Measurements from ENCODE around the gene DIPK1B.

DNA sequence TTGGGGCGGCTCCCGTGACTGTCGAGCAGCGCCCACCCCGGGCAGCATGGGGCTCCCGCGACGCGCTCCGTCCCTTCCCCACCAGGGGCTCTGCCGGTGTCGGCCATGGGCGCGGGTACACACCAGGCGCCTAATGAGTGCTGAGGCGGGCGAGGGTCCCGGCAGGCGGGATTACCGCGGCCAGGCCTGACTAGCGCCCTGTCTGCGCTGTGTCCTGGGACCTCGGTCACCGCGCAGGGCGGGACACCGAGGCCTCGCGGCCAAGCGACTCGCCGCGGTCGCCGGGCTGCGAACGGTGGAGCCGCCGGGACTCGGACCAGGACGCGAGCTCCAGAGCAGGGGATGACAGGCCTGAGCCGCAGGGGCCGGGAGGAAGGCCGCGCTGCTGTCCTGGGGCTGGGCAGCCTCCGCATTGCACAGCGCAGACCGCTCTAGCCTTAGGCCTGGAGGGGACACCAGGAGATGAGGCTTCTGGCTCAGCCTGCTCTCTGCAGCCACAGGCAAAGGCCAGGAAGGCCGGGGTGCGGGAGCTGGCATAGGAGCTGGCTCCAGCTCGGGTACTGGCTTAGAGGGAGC lies 16.3 kb downstream of the DIPK1B start:
- TF ChIP-seq, protein P1, sequence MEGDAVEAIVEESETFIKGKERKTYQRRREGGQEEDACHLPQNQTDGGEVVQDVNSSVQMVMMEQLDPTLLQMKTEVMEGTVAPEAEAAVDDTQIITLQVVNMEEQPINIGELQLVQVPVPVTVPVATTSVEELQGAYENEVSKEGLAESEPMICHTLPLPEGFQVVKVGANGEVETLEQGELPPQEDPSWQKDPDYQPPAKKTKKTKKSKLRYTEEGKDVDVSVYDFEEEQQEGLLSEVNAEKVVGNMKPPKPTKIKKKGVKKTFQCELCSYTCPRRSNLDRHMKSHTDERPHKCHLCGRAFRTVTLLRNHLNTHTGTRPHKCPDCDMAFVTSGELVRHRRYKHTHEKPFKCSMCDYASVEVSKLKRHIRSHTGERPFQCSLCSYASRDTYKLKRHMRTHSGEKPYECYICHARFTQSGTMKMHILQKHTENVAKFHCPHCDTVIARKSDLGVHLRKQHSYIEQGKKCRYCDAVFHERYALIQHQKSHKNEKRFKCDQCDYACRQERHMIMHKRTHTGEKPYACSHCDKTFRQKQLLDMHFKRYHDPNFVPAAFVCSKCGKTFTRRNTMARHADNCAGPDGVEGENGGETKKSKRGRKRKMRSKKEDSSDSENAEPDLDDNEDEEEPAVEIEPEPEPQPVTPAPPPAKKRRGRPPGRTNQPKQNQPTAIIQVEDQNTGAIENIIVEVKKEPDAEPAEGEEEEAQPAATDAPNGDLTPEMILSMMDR (IDR thresholded peaks at IDR 0.05; ENCODE audit: extremely low read depth in 1 of 2, insufficient read depth in 1 of 2, low read depth in 1 of 2, low read length in 2 of 2): no peak
- TF ChIP-seq JUN (IDR thresholded peaks at IDR 0.05; ENCODE audit: borderline replicate concordance, insufficient read depth, insufficient read length, low read depth) (no peak), POLR2A (IDR thresholded peaks at IDR 0.05; ENCODE audit: low read depth, low read length) (no peak), MAX (IDR thresholded peaks at IDR 0.05; ENCODE audit: insufficient read depth, insufficient read length) (no peak), POLR2AphosphoS5 (IDR thresholded peaks at IDR 0.05; ENCODE audit: insufficient read depth, low read depth, low read length) (no peak), EZH2 (IDR thresholded peaks at IDR 0.05; ENCODE audit: borderline replicate concordance, low read depth, low read length, severe bottlenecking) (no peak), GATA2 (IDR thresholded peaks at IDR 0.05; ENCODE audit: insufficient read depth, insufficient read length, low read depth, low read length) (no peak), FOS (IDR thresholded peaks at IDR 0.05; ENCODE audit: borderline replicate concordance, insufficient read depth, low read length) (no peak)
